Hypothalamus (tissue), 51 donors: ENCODE results near the gene PTPN13.
"Not testable (repeated sequence)": the region's sequence is repeated elsewhere in the genome, so short reads cannot be mapped to it uniquely, and the experiment has no call there.

Source experiments
- DNase-seq, 51 donors: peaks; one replicate each; lab custom pipeline; 2025; lab: John Stamatoyannopoulos, UW

PTPN13 gene

GRCh38 chr4:86631166-86631565 lies 37.1 kb downstream of the PTPN13 start:
- no peak for DNase-seq

GRCh38 chr4:86633854-86634253 lies 39.7 kb downstream of the PTPN13 start:
- DNase-seq: no peak

DNA sequence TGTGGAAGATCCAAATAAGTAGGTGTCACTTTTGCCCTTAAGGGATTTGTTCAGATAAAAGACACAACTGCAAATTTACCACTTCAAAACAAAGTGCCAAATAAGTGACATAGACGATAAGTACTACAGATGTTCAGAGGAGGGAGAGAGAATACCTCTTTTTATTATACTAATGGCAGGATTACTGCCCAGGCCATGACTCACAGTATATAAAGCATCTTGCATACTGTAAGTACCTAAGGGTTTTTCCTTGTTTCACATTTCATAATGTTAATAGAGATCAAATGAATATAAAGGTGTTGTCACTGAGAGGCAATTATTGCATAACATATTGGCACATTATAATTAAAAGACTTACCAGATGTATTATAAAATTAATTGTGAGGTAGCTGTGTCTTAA lies 46.4 kb downstream of the PTPN13 start:
- DNase-seq: no peak

DNA sequence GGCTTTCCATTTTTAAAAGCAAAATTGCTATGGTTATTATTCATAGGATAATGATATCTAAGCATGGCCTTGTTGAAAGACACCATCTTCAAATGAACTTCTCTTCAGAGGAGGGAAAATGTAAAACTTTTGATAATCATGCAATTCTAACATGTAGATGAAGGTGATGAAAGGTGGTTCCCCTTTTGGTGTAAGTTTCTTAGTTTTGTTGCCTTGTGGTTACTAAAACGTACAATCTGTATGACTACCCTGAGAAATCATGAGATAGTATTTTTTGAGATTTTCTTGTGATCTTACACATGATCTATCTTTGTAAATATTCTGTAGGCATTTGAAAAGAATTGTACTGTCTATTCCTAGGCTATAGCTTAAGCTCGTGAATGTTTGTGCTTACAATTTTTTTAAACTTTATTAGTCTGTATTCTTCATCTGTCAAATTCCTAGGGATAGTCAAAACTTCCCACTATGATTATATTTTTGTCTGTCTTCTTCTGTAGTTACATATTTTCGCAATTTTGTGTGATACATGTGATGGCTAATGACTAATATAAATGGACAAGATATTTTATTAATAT lies 47.5 kb downstream of the PTPN13 start:
- DNase-seq: no peak

- no peak for DNase-seq
These were observed 50.8 kb downstream of the PTPN13 start for GRCh38 chr4:86644892-86645291.

DNA sequence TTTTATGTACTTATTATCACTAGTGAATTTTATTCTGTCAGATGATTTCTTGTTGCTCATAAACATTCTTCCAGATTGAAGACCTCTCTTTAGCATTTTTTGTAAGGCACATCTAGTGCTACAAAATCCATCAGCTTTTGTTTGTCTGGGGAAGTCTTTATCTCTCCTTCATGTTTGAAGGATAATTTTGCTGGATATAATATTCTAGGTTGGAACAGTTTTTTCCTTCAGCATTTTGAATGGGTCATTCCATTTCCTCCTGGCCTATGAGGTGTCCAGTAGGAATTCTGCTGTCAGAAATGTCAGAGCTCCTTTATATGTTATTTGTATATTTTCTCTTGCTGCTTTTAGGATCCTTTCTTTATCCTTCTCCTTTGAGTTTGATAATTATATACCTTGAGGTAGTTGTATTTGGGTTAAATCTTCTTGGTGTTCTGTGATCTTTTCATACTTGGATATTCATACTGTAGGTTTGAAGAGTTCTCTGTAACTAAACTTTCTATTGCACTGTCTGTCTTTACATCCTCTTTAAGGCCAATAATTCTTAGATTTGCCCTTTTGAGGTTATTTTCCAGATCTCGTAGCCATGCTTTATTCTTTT lies 58.3 kb downstream of the PTPN13 start:
- DNase-seq: no peak

DNA sequence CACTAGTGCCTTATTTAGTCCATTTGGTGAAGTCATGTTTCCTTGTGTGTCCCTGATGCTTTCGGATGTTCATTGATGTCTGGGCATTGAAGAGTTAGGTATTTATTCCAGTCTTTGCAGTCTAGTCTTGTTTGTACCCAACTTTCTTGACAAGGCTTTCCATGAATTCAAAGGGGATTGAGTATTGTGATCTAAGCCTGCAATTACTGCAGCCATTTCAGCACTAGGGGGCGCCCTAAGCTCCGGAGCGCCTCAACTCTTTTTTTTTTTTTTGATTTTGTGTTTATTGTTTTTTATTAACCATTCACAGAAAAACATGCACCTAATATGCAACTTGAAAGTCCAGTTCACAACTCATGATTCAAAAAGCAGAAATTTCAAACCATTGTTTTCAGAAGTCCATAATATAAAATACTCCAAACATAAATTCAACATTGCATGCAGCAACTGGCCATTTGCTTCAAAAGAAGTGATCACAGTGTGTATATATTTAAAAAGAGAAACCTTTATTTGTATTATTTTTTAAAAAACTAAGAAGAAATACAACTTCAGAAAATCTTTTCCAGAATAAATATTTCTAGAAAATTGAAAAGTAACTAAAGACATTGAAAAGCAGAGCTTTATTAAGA lies 59.2 kb downstream of the PTPN13 start:
- no peak for DNase-seq

- not testable (repeated sequence) for DNase-seq
These were observed 62.7 kb downstream of the PTPN13 start for GRCh38 chr4:86656781-86657180.

DNA sequence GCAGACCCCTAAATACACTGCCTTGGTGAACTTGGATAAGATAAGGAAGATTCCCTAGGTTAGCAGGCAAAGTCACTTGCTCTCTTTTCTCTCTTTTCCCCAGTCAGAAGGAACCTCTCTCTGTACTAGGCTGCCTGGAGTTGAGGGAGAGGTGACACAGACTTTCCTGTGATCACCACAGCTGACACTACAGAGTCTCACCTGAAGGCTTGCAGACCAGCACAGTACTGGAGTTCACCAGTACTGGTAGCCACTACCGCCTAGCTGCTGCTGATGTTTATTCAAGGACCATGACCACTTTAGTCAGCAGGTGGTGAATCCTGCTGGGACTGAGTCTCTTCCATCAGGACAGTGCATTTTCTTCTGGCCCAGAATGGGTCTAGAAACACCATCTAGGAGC lies 63.3 kb downstream of the PTPN13 start:
- no peak for DNase-seq

GRCh38 chr4:86657910-86658309 lies 63.8 kb downstream of the PTPN13 start:
- DNase-seq: no peak

- no peak for DNase-seq
These were observed 66.3 kb downstream of the PTPN13 start for GRCh38 chr4:86660401-86660800.

DNA sequence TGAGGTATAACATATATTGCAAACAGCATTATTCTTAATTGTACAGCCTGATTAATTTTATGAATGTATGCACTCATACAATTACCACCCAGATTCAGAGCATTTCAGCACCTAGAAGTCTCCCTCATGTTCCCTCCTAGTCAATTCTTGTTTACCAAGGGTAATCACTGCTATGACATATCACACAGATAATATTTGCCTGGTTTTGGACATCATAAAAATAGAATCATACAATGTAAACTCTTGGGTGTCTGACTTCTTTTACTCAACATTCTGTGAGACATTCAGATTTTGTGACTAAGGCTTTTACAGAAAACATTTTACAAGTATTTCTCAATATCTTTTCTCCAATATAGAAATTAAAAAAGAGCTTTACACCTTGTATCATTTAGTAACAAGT lies 66.9 kb downstream of the PTPN13 start:
- DNase-seq: no peak

GRCh38 chr4:86661418-86661817 lies 67.3 kb downstream of the PTPN13 start:
- DNase-seq: no peak

GRCh38 chr4:86664959-86665358 lies 70.8 kb downstream of the PTPN13 start:
- no peak for DNase-seq

- no peak for DNase-seq
These were observed 76.2 kb downstream of the PTPN13 start for GRCh38 chr4:86670298-86670697.

DNA sequence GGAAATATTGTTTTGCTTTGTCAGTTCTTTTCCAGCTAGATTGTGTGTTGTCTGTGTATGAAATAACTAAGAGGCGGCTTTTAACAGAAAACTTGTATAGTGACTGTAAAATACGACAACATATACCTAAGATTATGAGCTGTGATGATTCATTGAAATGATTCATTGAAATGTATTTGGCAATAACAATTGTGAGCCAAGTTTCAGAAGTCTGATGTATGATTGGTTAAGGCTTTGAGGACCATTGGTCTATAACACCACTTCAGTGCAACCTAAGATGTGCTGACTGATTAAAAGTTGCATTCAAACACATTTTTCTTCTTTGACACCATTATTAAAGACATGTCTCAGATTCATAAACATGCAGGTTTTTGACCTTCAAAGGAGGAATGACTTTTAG lies 76.6 kb downstream of the PTPN13 start:
- DNase-seq: no peak

GRCh38 chr4:86675548-86675947 lies 81.4 kb downstream of the PTPN13 start:
- DNase-seq: no peak

- no peak for DNase-seq
These were observed 84.7 kb downstream of the PTPN13 start for GRCh38 chr4:86678796-86679195.

GRCh38 chr4:86679441-86679840 lies 85.3 kb downstream of the PTPN13 start:
- no peak for DNase-seq

DNA sequence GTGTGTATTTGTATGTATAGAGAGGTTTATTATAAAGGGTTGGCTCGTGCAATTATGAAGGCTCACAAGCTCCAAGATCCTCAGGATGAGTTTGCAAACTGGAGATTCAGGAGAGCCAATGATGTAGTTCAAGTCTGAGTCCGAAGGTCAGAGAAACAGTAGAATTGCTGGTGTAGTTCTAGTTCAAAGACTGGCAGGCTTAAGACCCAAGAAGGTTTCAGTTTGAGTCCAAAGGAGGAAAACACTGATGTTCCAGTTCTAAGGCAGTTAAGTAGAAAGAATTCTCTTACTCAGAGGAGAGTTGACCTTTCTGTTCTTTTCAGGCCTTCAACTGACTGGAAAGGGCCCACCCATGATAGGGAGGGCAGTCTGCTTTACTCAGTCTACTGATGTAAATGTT lies 89.1 kb downstream of the PTPN13 start:
- DNase-seq: no peak

DNA sequence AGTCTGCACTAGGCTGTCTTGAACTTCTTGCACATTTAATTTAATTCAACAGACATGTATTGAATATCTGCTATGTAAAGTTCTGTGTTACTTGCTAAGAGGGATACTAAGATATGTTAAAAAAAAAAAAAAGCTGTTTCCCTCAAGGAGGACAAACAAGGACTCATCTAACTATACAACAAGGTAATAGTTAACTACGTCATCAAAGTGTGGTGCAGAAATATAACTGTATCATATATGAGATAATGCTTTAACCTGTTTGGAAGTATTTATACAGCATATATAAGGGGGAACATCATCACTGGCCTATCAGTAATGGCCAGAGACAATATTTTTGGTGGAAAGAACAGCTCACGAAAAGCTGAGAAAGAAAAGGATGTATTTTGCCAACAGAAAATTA lies 89.9 kb downstream of the PTPN13 start:
- no peak for DNase-seq

DNA sequence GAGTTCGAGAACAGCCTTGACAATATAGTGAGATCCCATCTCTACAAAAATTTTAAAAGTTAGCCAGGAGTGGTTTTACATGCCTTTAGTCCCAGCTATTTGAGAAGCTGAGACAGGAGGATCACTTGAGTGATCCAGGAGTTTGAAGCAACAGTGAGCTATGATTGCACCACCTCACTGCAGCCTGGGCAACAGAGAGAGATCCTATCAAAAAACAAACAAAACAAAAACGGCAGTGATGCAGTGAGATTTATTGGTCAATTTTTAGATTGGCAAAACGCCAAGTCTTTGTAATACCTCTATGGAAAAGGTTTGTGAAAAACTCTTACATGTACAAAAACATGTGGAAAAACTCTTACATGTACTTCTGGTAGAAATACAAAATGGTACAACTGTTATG lies 91.3 kb downstream of the PTPN13 start:
- no peak for DNase-seq

DNA sequence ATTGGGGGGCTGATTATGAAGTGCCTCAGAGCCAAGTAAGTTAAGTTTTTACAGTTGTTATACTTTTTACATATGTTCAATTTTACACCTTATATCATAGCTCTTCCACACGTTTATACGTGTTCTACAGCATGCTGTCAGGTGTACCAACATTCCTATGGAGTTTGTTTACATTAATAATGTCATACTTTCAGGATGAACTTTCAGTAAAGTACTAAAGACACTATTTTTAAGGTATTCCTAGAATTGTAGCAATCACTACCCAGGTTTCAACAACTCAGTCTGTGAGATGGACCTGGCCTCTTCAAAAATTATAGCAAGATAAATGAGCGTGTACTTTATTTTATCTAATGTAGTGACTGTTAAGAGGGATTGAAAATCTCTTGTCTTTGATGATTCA lies 92.6 kb downstream of the PTPN13 start:
- no peak for DNase-seq
